Naive thymus-derived CD4-positive, alpha-beta T cell (primary cell): Measurements from ENCODE around the gene ARID1A. TPM values are rescaled to one million over a fixed set of nuclear protein-coding genes. Genes with fewer than 3 reads are reported as not detected.
"Not testable (repeated sequence)": the region's sequence is repeated elsewhere in the genome, so short reads cannot be mapped to it uniquely, and the experiment has no call there.

ENCODE experiments used
- ATAC-seq: fragments of 150-1000 bp; cut with Tn5 transposase; 2 replicates; pipeline ENCODE4 v1.10.0; 2021; ENCODE audit warnings: mild to moderate bottlenecking, moderate library complexity
- CTCF ChIA-PET: fragments of 350-600 bp; sonication (Branson Sonifier 250); formaldehyde crosslinking; loops from one replicate; lab custom pipeline; 2021; ENCODE audit warnings: antibody characterized with exemption; lab: Charles Lee
- POLR2A ChIA-PET: fragments of 350-600 bp; sonication (Branson Sonifier 250); formaldehyde crosslinking; loops from one replicate; lab custom pipeline; 2021; ENCODE audit warnings: antibody characterized with exemption, inconsistent platforms; lab: Charles Lee
- DNase-seq, 9 donors: peaks; one replicate each; pipeline versions ENCODE4 v3.0.0 to v3.0.0-alpha.2; 2020 to 2022; ENCODE audit warnings: mixed read lengths in 1 of 9
- H3K27ac ChIP-seq: one replicate; pipeline ENCODE4 v1.7.0; 2013; ENCODE audit warnings: mild to moderate bottlenecking, low read depth, low read length, moderate library complexity
- H3K27me3 ChIP-seq, 2 donors: one replicate each; pipeline ENCODE4 v1.7.0; 2013; ENCODE audit warnings: low read length in 2 of 2, mild to moderate bottlenecking in 2 of 2, moderate library complexity in 2 of 2; ENCODE audit not compliant: control insufficient read depth in 2 of 2, insufficient read depth in 2 of 2
- H3K36me3 ChIP-seq, 3 experiments: 1 replicate in 2 of 3; 2 replicates in 1 of 3; pipeline ENCODE4 v1.7.0; 2013; ENCODE audit warnings: low read length in 3 of 3, mild to moderate bottlenecking in 3 of 3, moderate library complexity in 1 of 3; ENCODE audit not compliant: insufficient read depth in 3 of 3, control insufficient read depth in 2 of 3
- H3K4me1 ChIP-seq, 2 donors: one replicate each; pipeline ENCODE4 v1.7.0; 2013; ENCODE audit warnings: low read length in 2 of 2, mild to moderate bottlenecking in 2 of 2, moderate library complexity in 1 of 2; ENCODE audit not compliant: control insufficient read depth in 2 of 2, insufficient read depth in 2 of 2
- H3K4me3 ChIP-seq: 2 replicates; pipeline ENCODE4 v1.7.0; 2013; ENCODE audit warnings: mild to moderate bottlenecking, low read length
- H3K9me3 ChIP-seq, 3 experiments: 1 replicate in 2 of 3; 2 replicates in 1 of 3; pipeline ENCODE4 v1.7.0; 2013; ENCODE audit warnings: low read length in 3 of 3; ENCODE audit not compliant: control insufficient read depth in 2 of 3
- H3K27ac Mint-ChIP-seq, 9 donors: one replicate each; pipeline ENCODE4 v1.8.0; 2020 to 2022; ENCODE audit warnings: mixed read lengths in 9 of 9, mild to moderate bottlenecking in 8 of 9, moderate library complexity in 5 of 9, inconsistent platforms in 2 of 9
- H3K27me3 Mint-ChIP-seq, 5 donors: one replicate each; pipeline ENCODE4 v1.8.0; 2021 to 2022; ENCODE audit warnings: mixed read lengths in 5 of 5, mild to moderate bottlenecking in 1 of 5
- H3K36me3 Mint-ChIP-seq, 5 donors: one replicate each; pipeline ENCODE4 v1.8.0; 2020 to 2022; ENCODE audit warnings: mixed read lengths in 5 of 5, mild to moderate bottlenecking in 3 of 5, inconsistent platforms in 1 of 5
- H3K4me1 Mint-ChIP-seq, 7 donors: one replicate each; pipeline ENCODE4 v1.8.0; 2020 to 2022; ENCODE audit warnings: mixed read lengths in 7 of 7, mild to moderate bottlenecking in 3 of 7, inconsistent platforms in 1 of 7
- H3K4me3 Mint-ChIP-seq, 10 donors: one replicate each; pipeline ENCODE4 v1.8.0; 2020 to 2022; ENCODE audit warnings: mild to moderate bottlenecking in 10 of 10, mixed read lengths in 10 of 10, moderate library complexity in 6 of 10, inconsistent platforms in 2 of 10
- H3K9me3 Mint-ChIP-seq, 11 donors: one replicate each; pipeline ENCODE4 v1.8.0; 2020 to 2022; ENCODE audit warnings: mixed read lengths in 11 of 11, mild to moderate bottlenecking in 4 of 11, inconsistent platforms in 1 of 11, moderate library complexity in 1 of 11
- intact Hi-C, 2 donors: fragments of 100-400 bp; cut with micrococcal nuclease; formaldehyde crosslinking; loops; one replicate each; pipeline ENCODE4 v1.15.1; 2023
- polyA plus RNA-seq, 2 donors: library from polyadenylated mRNA; unstranded; fragments of 300-500 nt; fragmentation: Illumina TruSeq; gene quantifications; one replicate each; pipeline ENCODE4 v1.2.3, GENCODE V29; 2021
- total RNA-seq, 6 experiments: library from RNA in 5 of 6; stranded (reverse) in 5 of 6; gene quantifications; 1 replicate in 5 of 6; 2 replicates in 1 of 6; pipeline ENCODE4 v1.2.3 and lab custom pipeline; 2021 to 2026

ARID1A gene
- total RNA-seq (100 to 1,000 TPM; 118 to 148 (median 131) TPM), polyA plus RNA-seq (10 to 100 TPM; 22.3 to 26.6 TPM), total RNA-seq (lab: John Stamatoyannopoulos, UW) (159 reads per million, percentile 91 among the genes with 10 or more reads in this experiment)

DNA sequence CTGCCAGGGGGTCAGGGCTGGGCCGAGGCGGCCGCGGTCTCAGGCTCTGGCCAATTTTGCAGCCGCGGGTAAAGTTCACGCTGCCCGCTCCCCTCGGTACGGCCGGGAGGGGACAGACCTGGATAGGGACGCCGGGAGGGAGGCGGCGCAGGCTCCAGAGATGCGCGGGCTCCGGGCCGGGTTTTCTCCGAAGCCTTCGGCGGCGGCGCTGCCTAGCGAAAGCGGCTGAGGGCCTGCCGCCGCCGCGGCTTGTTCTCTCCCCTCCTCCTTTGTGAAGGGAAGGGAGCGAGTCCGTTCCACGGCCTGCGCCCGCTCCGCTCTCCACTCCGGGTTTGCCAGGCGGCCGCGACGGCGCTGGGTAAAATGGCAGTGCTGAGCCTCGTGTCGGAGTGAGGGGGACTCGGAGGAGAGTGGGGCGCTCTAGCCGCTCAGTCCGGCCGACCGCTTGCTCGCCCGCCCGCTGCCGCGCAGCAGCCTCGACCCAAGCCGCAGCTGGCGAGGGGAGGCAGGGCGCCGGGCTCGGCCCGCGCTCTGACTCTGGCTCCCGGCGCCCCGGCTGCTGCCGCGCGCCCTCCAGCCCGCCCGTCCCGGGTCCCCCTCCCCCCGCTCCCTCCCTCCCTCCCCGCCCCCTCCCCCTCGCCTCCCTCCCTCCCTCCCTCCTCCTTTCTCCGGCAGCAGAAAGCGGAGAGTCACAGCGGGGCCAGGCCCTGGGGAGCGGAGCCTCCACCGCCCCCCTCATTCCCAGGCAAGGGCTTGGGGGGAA is at the start of gene ARID1A:
TSS of gene ARID1A (plus strand) at position 660 of the 763 bp plus-strand sequence. CDS start 389 bp downstream, outside the sequence.
- peaks cover 0 to 3% (median 0%) of the 10 kb centered on the region in 5 donors for H3K36me3 Mint-ChIP-seq
- DNase-seq = peak; percentile 94 to 98 (median 98)
- Histone ChIP-seq H3K27me3 (no peaks in the 10 kb centered on the region), H3K9me3 (no peaks in the 10 kb centered on the region), H3K4me3 (peak within 1 kb of the TSS; percentile 81), H3K4me1 (peaks cover 36 to 39% of the 10 kb centered on the region in 2 donors), H3K36me3 (no peaks in the 10 kb centered on the region), H3K27ac (peak within 1 kb of the TSS; percentile 83)
- CTCF ChIA-PET = interaction anchor here (0.6 to 5.0 kb wide), 4 partner anchors 16 to 137 kb away, joined by 3 to 33 read pairs (median 4); no protein-coding TSS in a partner anchor
- POLR2A ChIA-PET = interaction anchor here (0.6 to 17.4 kb wide), 12 partner anchors 10 to 153 kb away, joined by 3 to 383 read pairs (median 7); partner anchors contain the start of gene PIGV
- H3K27ac Mint-ChIP-seq = peak within 1 kb of the TSS; percentile 93 to 98 (median 95)
- H3K27me3 Mint-ChIP-seq = no peaks in the 10 kb centered on the region
- ATAC-seq = peak; percentile 81
- H3K4me3 Mint-ChIP-seq = peak within 1 kb of the TSS in 9 of 10 donors; percentile 94 to 97 (median 94)
- H3K4me1 Mint-ChIP-seq = peaks cover 14 to 35% (median 31%) of the 10 kb centered on the region in 7 donors
- intact Hi-C loops = loop anchor here (1.0 to 10.0 kb wide), 13 partner anchors 49 to 1859 kb away; partner anchors contain the start of genes TRNAU1AP (in 2 of the 2), HMGN2 (in 1 of the 2), SFN (in 1 of the 2) and SH3BGRL3 (in 1 of the 2)
- no peaks in the 10 kb centered on the region for H3K9me3 Mint-ChIP-seq

DNA sequence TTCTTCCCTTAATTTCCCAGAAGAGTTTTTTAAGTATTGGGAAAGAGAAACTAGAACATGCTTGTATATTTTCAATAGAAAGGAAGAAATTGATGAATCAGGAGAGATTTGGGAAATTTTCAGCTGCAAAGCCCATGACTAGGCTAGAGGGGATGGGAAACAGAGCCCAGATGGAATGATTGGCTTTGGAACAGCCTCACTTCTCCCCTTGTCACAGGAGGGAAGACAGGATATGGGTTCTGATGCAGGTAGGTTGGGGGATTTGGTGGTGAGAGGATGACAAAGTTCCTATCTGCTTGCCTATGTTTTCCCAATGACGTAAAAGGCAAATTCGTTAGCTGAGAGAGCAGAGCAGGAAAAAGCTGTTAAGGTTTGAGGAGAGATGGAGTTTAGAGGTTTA is 31.0 kb upstream of the ARID1A start:
- ChIA-PET POLR2A (interaction anchor here (0.6 to 1.3 kb wide), 2 partner anchors 86 to 161 kb away, joined by 3 to 4 read pairs; no protein-coding TSS in a partner anchor), CTCF (interaction anchor here (0.7 kb wide), 1 partner anchor 10 kb away, joined by 5 read pairs; no protein-coding TSS in a partner anchor)
- H3K9me3 Mint-ChIP-seq = no peaks in the 10 kb centered on the region
- Histone ChIP-seq H3K9me3 (no peaks in the 10 kb centered on the region), H3K4me3 (no peak overlapping the region), H3K27me3 (no peaks in the 10 kb centered on the region), H3K4me1 (no peaks in the 10 kb centered on the region), H3K27ac (no peak overlapping the region), H3K36me3 (no peaks in the 10 kb centered on the region)
- no peaks in the 10 kb centered on the region for H3K4me1 Mint-ChIP-seq
- H3K27me3 Mint-ChIP-seq = peaks cover 0 to 3% (median 0%) of the 10 kb centered on the region in 5 donors
- intact Hi-C loops = no loop called here
- no peak overlapping the region for H3K4me3 Mint-ChIP-seq
- H3K27ac Mint-ChIP-seq = no peak overlapping the region
- no peak for ATAC-seq
- H3K36me3 Mint-ChIP-seq = no peaks in the 10 kb centered on the region
- no peak for DNase-seq

DNA sequence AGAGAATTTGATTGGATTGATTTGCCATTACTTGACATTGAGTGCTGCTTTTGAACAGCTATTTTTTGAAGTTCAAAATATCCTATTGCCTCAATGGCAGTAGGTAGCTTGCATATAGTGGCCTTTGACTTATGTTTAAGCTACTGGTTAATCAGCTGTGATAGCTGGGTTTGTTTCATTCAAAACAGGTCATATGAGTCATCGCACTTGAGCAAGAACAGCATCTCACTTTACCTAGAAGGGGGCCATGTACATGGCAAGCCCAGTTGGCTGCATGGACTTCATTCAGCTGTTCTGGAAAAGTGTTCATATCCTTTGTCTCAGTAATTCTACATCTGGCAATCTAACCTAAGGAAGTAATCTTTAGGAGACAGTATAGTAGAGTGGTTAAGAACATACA is 29.0 kb upstream of the ARID1A start:
- no peaks in the 10 kb centered on the region for H3K36me3 ChIP-seq
- no peaks in the 10 kb centered on the region for H3K4me1 ChIP-seq
- H3K9me3 Mint-ChIP-seq = no peaks in the 10 kb centered on the region
- intact Hi-C loops = no loop called here
- no peak for DNase-seq
- H3K36me3 Mint-ChIP-seq = no peaks in the 10 kb centered on the region
- H3K4me3 Mint-ChIP-seq = no peak overlapping the region
- H3K4me1 Mint-ChIP-seq = peaks cover 0 to 1% (median 0%) of the 10 kb centered on the region in 7 donors
- no peaks in the 10 kb centered on the region for H3K27me3 ChIP-seq
- POLR2A ChIA-PET = no interaction called here
- ATAC-seq = no peak
- H3K9me3 ChIP-seq = no peaks in the 10 kb centered on the region
- no peak overlapping the region for H3K4me3 ChIP-seq
- no peak overlapping the region for H3K27ac Mint-ChIP-seq
- no peaks in the 10 kb centered on the region for H3K27me3 Mint-ChIP-seq
- no peak overlapping the region for H3K27ac ChIP-seq
- CTCF ChIA-PET = interaction anchor here (0.7 to 1.0 kb wide), 2 partner anchors 10 to 18 kb away, joined by 3 to 4 read pairs; no protein-coding TSS in a partner anchor

DNA sequence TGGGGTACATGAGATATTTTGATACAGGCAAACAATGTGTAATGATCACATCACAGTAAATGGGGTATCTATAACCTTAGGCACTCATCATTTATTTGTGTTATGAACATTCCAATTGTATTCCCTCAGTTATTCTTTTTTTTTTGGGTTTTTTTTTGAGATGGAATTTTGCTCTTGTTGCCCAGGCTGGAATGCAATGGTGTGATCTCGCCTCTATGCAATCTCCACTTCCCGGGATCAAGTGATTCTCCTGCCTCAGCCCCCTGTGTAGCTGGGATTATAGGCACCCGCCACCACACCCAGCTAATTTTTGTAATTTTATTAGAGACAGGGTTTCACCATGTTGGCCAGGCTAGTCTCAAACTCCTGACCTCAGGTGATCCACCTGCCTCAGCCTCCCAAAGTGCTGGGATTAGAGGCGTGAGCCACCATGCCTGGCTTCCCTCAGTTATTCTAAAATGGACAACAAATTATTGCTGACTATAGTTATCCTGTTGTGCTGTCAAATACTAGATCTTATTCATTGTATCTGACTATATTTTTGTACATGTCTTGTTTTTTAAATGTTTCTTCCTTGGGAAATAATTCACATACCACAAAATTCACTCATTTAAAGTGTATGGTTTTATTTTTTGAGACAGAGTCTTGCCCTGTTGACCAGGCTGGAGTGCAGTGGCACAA is 27.6 kb upstream of the ARID1A start:
- H3K27me3 Mint-ChIP-seq, ATAC-seq: not testable (repeated sequence)
- CTCF ChIA-PET = interaction anchor here (0.6 kb wide), 1 partner anchor 23 kb away, joined by 3 read pairs; no protein-coding TSS in a partner anchor

DNA sequence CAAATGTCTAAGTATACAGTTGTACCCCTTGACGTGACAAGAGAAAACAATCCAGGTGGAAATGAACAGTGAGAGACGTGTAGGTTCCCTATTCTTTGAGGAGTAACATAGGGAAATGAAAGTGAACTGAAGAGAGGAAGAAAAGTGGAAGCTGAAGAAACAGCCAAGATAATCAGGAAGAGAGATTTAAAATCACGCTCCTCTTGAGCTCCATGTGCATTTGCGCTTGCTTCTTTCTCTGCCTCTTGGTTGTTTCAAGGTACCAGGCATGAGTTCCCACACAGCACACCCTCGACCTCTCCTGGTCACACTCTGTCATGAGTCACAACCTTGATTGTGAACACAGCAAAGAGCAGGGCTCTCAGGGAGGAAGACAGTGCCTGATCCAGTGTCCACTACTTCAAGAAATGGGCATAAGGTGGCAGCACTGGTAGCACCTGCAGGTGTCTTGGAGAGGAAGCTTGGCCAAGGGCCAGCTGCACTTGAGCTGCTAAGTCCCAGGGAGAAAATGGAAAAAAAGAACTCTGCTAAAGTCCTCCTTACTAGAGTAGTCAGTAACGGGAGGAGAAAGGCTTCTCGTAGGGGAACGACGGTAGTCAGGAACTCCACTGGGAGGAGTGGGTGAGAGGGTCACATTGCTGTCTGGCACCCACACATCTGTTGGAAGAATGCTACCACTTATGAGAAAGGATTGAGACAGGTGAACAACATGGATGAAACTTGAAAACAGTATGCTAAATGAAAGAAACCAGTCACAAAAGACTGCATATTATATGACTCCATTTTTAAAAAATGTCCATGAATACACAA is 18.3 kb upstream of the ARID1A start:
- Mint-ChIP-seq H3K4me1 (peaks cover 11 to 24% (median 17%) of the 10 kb centered on the region in 7 donors), H3K27me3 (no peaks in the 10 kb centered on the region), H3K9me3 (no peaks in the 10 kb centered on the region), H3K4me3 (peak overlapping the region; percentile 36 to 83 (median 67)), H3K27ac (peak overlapping the region; percentile 6 to 89 (median 78)), H3K36me3 (no peaks in the 10 kb centered on the region)
- intact Hi-C loops = loop anchor here (1.0 to 2.0 kb wide), 4 partner anchors 15 to 112 kb away; no protein-coding TSS in a partner anchor
- Histone ChIP-seq H3K36me3 (no peaks in the 10 kb centered on the region), H3K9me3 (no peaks in the 10 kb centered on the region), H3K27ac (no peak overlapping the region), H3K4me3 (no peak overlapping the region), H3K4me1 (peaks cover 0 to 13% of the 10 kb centered on the region in 2 donors), H3K27me3 (no peaks in the 10 kb centered on the region)
- CTCF ChIA-PET = interaction anchor here (0.6 to 3.1 kb wide), 24 partner anchors 11 to 688 kb away, joined by 3 to 36 read pairs (median 3); partner anchors contain the start of gene PIGV
- ATAC-seq (peak; percentile 96), DNase-seq (peak; percentile 23 to 62 (median 50))
- POLR2A ChIA-PET = interaction anchor here (0.7 to 4.7 kb wide), 13 partner anchors 9 to 113 kb away, joined by 3 to 61 read pairs (median 3); partner anchors contain the start of gene PIGV

More for the DNA sequence above, 27.6 kb upstream of the ARID1A start:
- H3K4me3 Mint-ChIP-seq, H3K36me3 Mint-ChIP-seq, H3K9me3 Mint-ChIP-seq, H3K36me3 ChIP-seq, H3K4me1 ChIP-seq, DNase-seq, POLR2A ChIA-PET, H3K27me3 ChIP-seq, H3K27ac Mint-ChIP-seq, H3K4me1 Mint-ChIP-seq, H3K4me3 ChIP-seq, H3K9me3 ChIP-seq, intact Hi-C loops, H3K27ac ChIP-seq: not testable (repeated sequence)
